WTC11 (cell line): ENCODE data around the gene THSD4.

Experiments
- ATF2 ChIP-seq: sonication (generic); formaldehyde crosslinking; IDR thresholded peaks from 2 replicates; pipeline ENCODE4 v1.8.1; 2022; ENCODE audit warnings: low read depth, missing genetic modification reagents, borderline replicate concordance
- ATF3 ChIP-seq: sonication (generic); formaldehyde crosslinking; conservative IDR thresholded peaks from 2 replicates; pipeline ENCODE4 v1.8.1; 2022; ENCODE audit warnings: mild to moderate bottlenecking, missing genetic modification reagents
- CBFB ChIP-seq: sonication (generic); formaldehyde crosslinking; IDR thresholded peaks from 2 replicates; pipeline ENCODE4 v1.8.1; 2022; ENCODE audit warnings: mild to moderate bottlenecking, low read depth, missing genetic modification reagents
- CTCF ChIP-seq: fragments of 200-600 bp; IDR thresholded peaks from 2 replicates; pipeline ENCODE4 v1.8.0; 2022; ENCODE audit warnings: antibody characterized with exemption
- MAX ChIP-seq: sonication (generic); formaldehyde crosslinking; IDR thresholded peaks from 2 replicates; pipeline ENCODE4 v1.8.0; 2022; ENCODE audit warnings: mild to moderate bottlenecking, missing genetic modification reagents
- PRDM15 ChIP-seq: sonication (generic); formaldehyde crosslinking; IDR thresholded peaks from 2 replicates; pipeline ENCODE4 v1.8.0; 2022; ENCODE audit warnings: missing genetic modification reagents
- USF1 ChIP-seq: sonication (generic); formaldehyde crosslinking; IDR thresholded peaks from 2 replicates; pipeline ENCODE4 v1.8.0; 2022; ENCODE audit warnings: mild to moderate bottlenecking, missing genetic modification reagents
- ZSCAN18 ChIP-seq: fragments of 250-450 bp; sonication (Bioruptor Pico); IDR thresholded peaks from 2 replicates; pipeline ENCODE4 v2.1.2; 2022; ENCODE audit warnings: mild to moderate bottlenecking, moderate library complexity

GRCh38 chr15:71303977-71304376 is 188.7 kb downstream of the THSD4 start:
- TF ChIP-seq MAX (CRISPR knock-in tag) (no peak), ATF2 (CRISPR knock-in tag) (no peak), ATF3 (CRISPR knock-in tag) (no peak), ZSCAN18 (CRISPR knock-in tag) (no peak), CTCF (no peak), USF1 (CRISPR knock-in tag) (no peak), CBFB (CRISPR knock-in tag) (no peak), PRDM15 (CRISPR knock-in tag) (no peak)
